ENCODE results near the gene HAPSTR1.
"Not testable (repeated sequence)": the region's sequence is repeated elsewhere in the genome, so short reads cannot be mapped to it uniquely, and the experiment has no call there.

The HAPSTR1 gene

GRCh38 chr16:9090960-9091866, at the start of gene HAPSTR1:
Gene HAPSTR1, plus strand, starts transcription at chr16:9091644. Its CDS starts 401 bp downstream, at chr16:9092045.
- peak; percentile 100 for DNase-seq (ENCODE audit: low spot score)

GRCh38 chr16:9042533-9042932, 48.9 kb upstream of the HAPSTR1 start:
- no peak for DNase-seq (ENCODE audit: low spot score)

- DNase-seq (ENCODE audit: low spot score): no peak
Observed at GRCh38 chr16:9042964-9043680, 48.3 kb upstream of the HAPSTR1 start.

- DNase-seq (ENCODE audit: low spot score): not testable (repeated sequence)
Observed at GRCh38 chr16:9045562-9045961, 45.9 kb upstream of the HAPSTR1 start.

- no peak for DNase-seq (ENCODE audit: low spot score)
Observed at GRCh38 chr16:9046667-9047055, 44.8 kb upstream of the HAPSTR1 start.

- peak; percentile 98 for DNase-seq (ENCODE audit: low spot score)
Observed at GRCh38 chr16:9047689-9048301, 43.6 kb upstream of the HAPSTR1 start.

GRCh38 chr16:9048302-9048700, 43.1 kb upstream of the HAPSTR1 start:
- DNase-seq (ENCODE audit: low spot score): peak; percentile 62

GRCh38 chr16:9049241-9049640, 42.2 kb upstream of the HAPSTR1 start:
- no peak for DNase-seq (ENCODE audit: low spot score)

GRCh38 chr16:9050102-9050830, 41.2 kb upstream of the HAPSTR1 start:
- DNase-seq (ENCODE audit: low spot score): no peak

GRCh38 chr16:9053006-9053601, 38.3 kb upstream of the HAPSTR1 start:
- DNase-seq (ENCODE audit: low spot score): peak; percentile 79

GRCh38 chr16:9054460-9054859, 37.0 kb upstream of the HAPSTR1 start:
- no peak for DNase-seq (ENCODE audit: low spot score)

GRCh38 chr16:9055115-9055514, 36.3 kb upstream of the HAPSTR1 start:
- DNase-seq (ENCODE audit: low spot score): no peak

GRCh38 chr16:9055661-9056060, 35.8 kb upstream of the HAPSTR1 start:
- no peak for DNase-seq (ENCODE audit: low spot score)

GRCh38 chr16:9056061-9056460, 35.4 kb upstream of the HAPSTR1 start:
- DNase-seq (ENCODE audit: low spot score): no peak

- DNase-seq (ENCODE audit: low spot score): no peak
Observed at GRCh38 chr16:9058211-9058610, 33.2 kb upstream of the HAPSTR1 start.

- no peak for DNase-seq (ENCODE audit: low spot score)
Observed at GRCh38 chr16:9060225-9060624, 31.2 kb upstream of the HAPSTR1 start.

- DNase-seq (ENCODE audit: low spot score): no peak
Observed at GRCh38 chr16:9061358-9061813, 30.1 kb upstream of the HAPSTR1 start.

- no peak for DNase-seq (ENCODE audit: low spot score)
Observed at GRCh38 chr16:9062301-9062700, 29.1 kb upstream of the HAPSTR1 start.

- DNase-seq (ENCODE audit: low spot score): no peak
Observed at GRCh38 chr16:9065077-9065476, 26.4 kb upstream of the HAPSTR1 start.

- DNase-seq (ENCODE audit: low spot score): no peak
Observed at GRCh38 chr16:9068886-9069285, 22.6 kb upstream of the HAPSTR1 start.

GRCh38 chr16:9070254-9070653, 21.2 kb upstream of the HAPSTR1 start:
- no peak for DNase-seq (ENCODE audit: low spot score)

- no peak for DNase-seq (ENCODE audit: low spot score)
Observed at GRCh38 chr16:9071377-9071776, 20.1 kb upstream of the HAPSTR1 start.

Measured in SW480 (cell line).